OCI-LY1 (cell line): ENCODE measurements around the gene ACTL10.

ENCODE experiments used
- CTCF ChIP-seq: fragments of 200-600 bp; sonication (generic), shearing (Covaris generic); IDR thresholded peaks from 2 replicates; pipeline ENCODE4 v1.5.1; 2017; ENCODE audit warnings: mild to moderate bottlenecking, antibody characterized with exemption, low read length, moderate library complexity, mixed read lengths
- EZH2 ChIP-seq: fragments of 200-600 bp; sonication (generic), shearing (Covaris generic); IDR thresholded peaks from 2 replicates; pipeline ENCODE4 v1.8.0; 2017; ENCODE audit warnings: borderline replicate concordance, mixed run types, mild to moderate bottlenecking, antibody characterized with exemption, low read length, moderate library complexity, mixed read lengths

GRCh38 chr20:33673114-33673409 is 6.3 kb downstream of the ACTL10 start:
- TF ChIP-seq EZH2 (no peak), CTCF (no peak)
